Suprapubic skin (tissue), 4 donors: ENCODE data around the gene C16orf82.

Experiments
- EP300 ChIP-seq: sonication (generic); formaldehyde crosslinking; IDR thresholded peaks from one replicate; pipeline ENCODE4 v1.6.1; 2017; ENCODE audit warnings: antibody characterized with exemption
- POLR2A ChIP-seq, 2 donors: fragments of 450-650 bp; IDR thresholded peaks; one replicate each; pipeline ENCODE4 v1.6.1; 2017; ENCODE audit warnings: antibody characterized with exemption in 2 of 2, mild to moderate bottlenecking in 2 of 2, moderate library complexity in 2 of 2
- POLR2AphosphoS5 ChIP-seq, 3 donors: sonication (generic); formaldehyde crosslinking; IDR thresholded peaks; one replicate each; pipeline ENCODE4 v1.6.1; 2017; ENCODE audit warnings: antibody characterized with exemption in 3 of 3
- TF ChIP-seq, protein P1 (sequence below), 2 donors: fragments of 200-600 bp in 1 of 2; fragments of 450-650 bp in 1 of 2; sonication (generic) in 1 of 2; IDR thresholded peaks; one replicate each; pipeline ENCODE4 v1.5.1; 2016 to 2019; ENCODE audit warnings: antibody characterized with exemption in 2 of 2, mild to moderate bottlenecking in 1 of 2, moderate library complexity in 1 of 2

DNA sequence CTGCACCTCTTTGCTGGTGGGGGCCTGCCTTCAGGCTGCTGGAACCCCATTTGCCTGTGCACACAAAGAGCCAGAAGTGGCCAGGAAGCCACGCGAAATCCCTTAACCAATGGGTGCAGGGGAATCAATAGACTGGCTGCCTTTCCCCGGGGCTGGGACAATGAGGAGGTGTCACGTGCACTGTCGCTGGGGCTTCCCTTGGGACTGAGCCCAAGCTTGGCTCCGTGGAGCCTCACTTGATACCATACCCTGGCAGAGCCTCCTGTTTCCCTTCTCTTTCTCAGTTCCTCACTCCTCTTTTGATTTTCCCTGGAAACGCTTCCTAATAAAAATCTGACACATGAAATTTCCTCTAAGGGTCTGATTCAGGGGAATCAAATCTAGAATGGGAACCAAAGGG, 38.8 kb upstream of the C16orf82 start:
- TF ChIP-seq EP300 (no peak), POLR2AphosphoS5 (IDR thresholded peaks at IDR 0.05) (no peak), POLR2A (IDR thresholded peaks at IDR 0.05) (no peak)
- TF ChIP-seq, protein P1, sequence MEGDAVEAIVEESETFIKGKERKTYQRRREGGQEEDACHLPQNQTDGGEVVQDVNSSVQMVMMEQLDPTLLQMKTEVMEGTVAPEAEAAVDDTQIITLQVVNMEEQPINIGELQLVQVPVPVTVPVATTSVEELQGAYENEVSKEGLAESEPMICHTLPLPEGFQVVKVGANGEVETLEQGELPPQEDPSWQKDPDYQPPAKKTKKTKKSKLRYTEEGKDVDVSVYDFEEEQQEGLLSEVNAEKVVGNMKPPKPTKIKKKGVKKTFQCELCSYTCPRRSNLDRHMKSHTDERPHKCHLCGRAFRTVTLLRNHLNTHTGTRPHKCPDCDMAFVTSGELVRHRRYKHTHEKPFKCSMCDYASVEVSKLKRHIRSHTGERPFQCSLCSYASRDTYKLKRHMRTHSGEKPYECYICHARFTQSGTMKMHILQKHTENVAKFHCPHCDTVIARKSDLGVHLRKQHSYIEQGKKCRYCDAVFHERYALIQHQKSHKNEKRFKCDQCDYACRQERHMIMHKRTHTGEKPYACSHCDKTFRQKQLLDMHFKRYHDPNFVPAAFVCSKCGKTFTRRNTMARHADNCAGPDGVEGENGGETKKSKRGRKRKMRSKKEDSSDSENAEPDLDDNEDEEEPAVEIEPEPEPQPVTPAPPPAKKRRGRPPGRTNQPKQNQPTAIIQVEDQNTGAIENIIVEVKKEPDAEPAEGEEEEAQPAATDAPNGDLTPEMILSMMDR (IDR thresholded peaks at IDR 0.05): no peak
